ENCODE data around the gene BMI1. TPM values are rescaled to one million over a fixed set of nuclear protein-coding genes. Genes with fewer than 3 reads are reported as not detected.

The BMI1 gene
- total and polyA plus RNA-seq, 2 of the 4 experiments (the other 2 are of a cell fraction), result 19.7 to 25.8 TPM

DNA sequence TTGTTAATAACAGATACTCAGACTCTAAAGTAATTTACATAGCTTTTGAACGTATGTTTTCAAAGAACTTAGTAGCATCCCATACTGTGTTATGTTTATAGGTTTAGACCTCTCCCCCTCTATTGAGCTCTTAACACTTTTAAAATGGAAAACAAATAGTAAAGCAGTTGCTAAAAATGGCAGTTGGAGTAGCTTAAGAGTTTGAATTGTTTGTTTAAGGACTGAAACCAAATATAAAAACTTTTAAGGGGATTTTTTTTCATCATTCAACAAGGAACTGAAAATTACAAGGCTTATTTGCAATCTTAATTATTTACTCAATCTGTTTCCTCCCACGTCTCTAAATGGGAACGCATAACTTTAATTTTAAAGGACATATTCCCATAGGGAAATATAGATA, 22.8 kb downstream of the BMI1 start:
- ATAC-seq (ENCODE audit: low read depth) (no peak), DNase-seq (no peak)
- no peak overlapping the region for H3K4me3 ChIP-seq (ENCODE audit: insufficient read depth, low read depth, low read length)
- H3K36me3 ChIP-seq (ENCODE audit: control insufficient read depth, insufficient read depth, low read length), result no peaks in the 10 kb centered on the region
- BruUV-seq (replicated peaks), result no TSS peak
- no peaks in the 10 kb centered on the region for H3K4me1 ChIP-seq (ENCODE audit: control insufficient read depth, insufficient read depth, low read length)
- no peak overlapping the region for H2BK120ac ChIP-seq (ENCODE audit: low read depth, low read length)
- H4K5ac ChIP-seq (ENCODE audit: low read depth, low read length), result no peak overlapping the region
- dilution Hi-C loops (cut with HindIII; ENCODE audit: low sequenced_read_pairs, unreplicated experiment) (no loop called here), in situ Hi-C loops (cut with MboI; ENCODE audit: low sequenced_read_pairs) (no loop called here), intact Hi-C loops (cut with micrococcal nuclease) (loop anchor here (5.0 kb wide), 2 partner anchors 369 to 644 kb away; partner anchors contain the start of gene PIP4K2A)
- H3K4ac ChIP-seq (ENCODE audit: low read depth, low read length), result no peak overlapping the region
- H2BK5ac ChIP-seq (ENCODE audit: low read depth, low read length, poor library complexity, severe bottlenecking), result no peak overlapping the region
- no peak overlapping the region for H2AK9ac ChIP-seq (replicated peaks; ENCODE audit: low read depth, low read length, poor library complexity)
- H3K27ac ChIP-seq (ENCODE audit: insufficient read depth, low read length), result no peak overlapping the region
- no CpG with 5 or more reads among the region's 3 CpGs for WGBS, 2 experiments (ENCODE audit: extremely low coverage in 2 of 2, insufficient read length in 1 of 2)
- H3K79me1 ChIP-seq (ENCODE audit: low read depth in 1 of 2, low read length in 2 of 2), result no peaks in the 10 kb centered on the region
- TF ChIP-seq, protein P1, sequence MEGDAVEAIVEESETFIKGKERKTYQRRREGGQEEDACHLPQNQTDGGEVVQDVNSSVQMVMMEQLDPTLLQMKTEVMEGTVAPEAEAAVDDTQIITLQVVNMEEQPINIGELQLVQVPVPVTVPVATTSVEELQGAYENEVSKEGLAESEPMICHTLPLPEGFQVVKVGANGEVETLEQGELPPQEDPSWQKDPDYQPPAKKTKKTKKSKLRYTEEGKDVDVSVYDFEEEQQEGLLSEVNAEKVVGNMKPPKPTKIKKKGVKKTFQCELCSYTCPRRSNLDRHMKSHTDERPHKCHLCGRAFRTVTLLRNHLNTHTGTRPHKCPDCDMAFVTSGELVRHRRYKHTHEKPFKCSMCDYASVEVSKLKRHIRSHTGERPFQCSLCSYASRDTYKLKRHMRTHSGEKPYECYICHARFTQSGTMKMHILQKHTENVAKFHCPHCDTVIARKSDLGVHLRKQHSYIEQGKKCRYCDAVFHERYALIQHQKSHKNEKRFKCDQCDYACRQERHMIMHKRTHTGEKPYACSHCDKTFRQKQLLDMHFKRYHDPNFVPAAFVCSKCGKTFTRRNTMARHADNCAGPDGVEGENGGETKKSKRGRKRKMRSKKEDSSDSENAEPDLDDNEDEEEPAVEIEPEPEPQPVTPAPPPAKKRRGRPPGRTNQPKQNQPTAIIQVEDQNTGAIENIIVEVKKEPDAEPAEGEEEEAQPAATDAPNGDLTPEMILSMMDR (conservative IDR thresholded peaks at IDR 0.05; ENCODE audit: low read depth, low read length), result no peak
- TF ChIP-seq SMC3 (IDR thresholded peaks at IDR 0.05; ENCODE audit: low read depth, low read length) (no peak), CHD1 (IDR thresholded peaks at IDR 0.05; ENCODE audit: low read depth, low read length) (no peak), BHLHE40 (IDR thresholded peaks at IDR 0.05; ENCODE audit: low read depth, low read length) (no peak), MXI1 (IDR thresholded peaks at IDR 0.05; ENCODE audit: borderline replicate concordance, low read depth, low read length) (no peak), RCOR1 (IDR thresholded peaks at IDR 0.05; ENCODE audit: insufficient replicate concordance, low read length) (no peak), MAFK (IDR thresholded peaks at IDR 0.05; ENCODE audit: low read depth, low read length) (no peak), FOS (IDR thresholded peaks at IDR 0.05; ENCODE audit: low read depth, low read length) (no peak), RFX5 (IDR thresholded peaks at IDR 0.05; ENCODE audit: low read depth, low read length) (no peak), RAD21 (IDR thresholded peaks at IDR 0.05; ENCODE audit: low read length) (no peak), POLR2A (IDR thresholded peaks at IDR 0.05; ENCODE audit: low read depth, low read length) (no peak), MAZ (IDR thresholded peaks at IDR 0.05; ENCODE audit: borderline replicate concordance, low read depth, low read length) (no peak), NFE2L2 (IDR thresholded peaks at IDR 0.05; ENCODE audit: low read depth, low read length) (no peak)
- TF ChIP-seq, protein P2, sequence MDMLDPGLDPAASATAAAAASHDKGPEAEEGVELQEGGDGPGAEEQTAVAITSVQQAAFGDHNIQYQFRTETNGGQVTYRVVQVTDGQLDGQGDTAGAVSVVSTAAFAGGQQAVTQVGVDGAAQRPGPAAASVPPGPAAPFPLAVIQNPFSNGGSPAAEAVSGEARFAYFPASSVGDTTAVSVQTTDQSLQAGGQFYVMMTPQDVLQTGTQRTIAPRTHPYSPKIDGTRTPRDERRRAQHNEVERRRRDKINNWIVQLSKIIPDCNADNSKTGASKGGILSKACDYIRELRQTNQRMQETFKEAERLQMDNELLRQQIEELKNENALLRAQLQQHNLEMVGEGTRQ (IDR thresholded peaks at IDR 0.05; ENCODE audit: low read depth, low read length), result no peak
- TF ChIP-seq, protein P3, sequence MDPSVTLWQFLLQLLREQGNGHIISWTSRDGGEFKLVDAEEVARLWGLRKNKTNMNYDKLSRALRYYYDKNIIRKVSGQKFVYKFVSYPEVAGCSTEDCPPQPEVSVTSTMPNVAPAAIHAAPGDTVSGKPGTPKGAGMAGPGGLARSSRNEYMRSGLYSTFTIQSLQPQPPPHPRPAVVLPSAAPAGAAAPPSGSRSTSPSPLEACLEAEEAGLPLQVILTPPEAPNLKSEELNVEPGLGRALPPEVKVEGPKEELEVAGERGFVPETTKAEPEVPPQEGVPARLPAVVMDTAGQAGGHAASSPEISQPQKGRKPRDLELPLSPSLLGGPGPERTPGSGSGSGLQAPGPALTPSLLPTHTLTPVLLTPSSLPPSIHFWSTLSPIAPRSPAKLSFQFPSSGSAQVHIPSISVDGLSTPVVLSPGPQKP (IDR thresholded peaks at IDR 0.05; ENCODE audit: borderline replicate concordance, low read depth, low read length), result no peak
- H3K56ac ChIP-seq (ENCODE audit: extremely low read depth, insufficient read depth, low read length), result no peak overlapping the region
- H3K27me3 ChIP-seq (ENCODE audit: control insufficient read depth, insufficient read depth, low read length), result peaks cover 53% of the 10 kb centered on the region
- H2AFZ ChIP-seq (replicated peaks; ENCODE audit: low read length, poor library complexity), result no peak overlapping the region
- no peak overlapping the region for H3K9ac ChIP-seq (ENCODE audit: low read depth, low read length)
- H4K8ac ChIP-seq (ENCODE audit: low read depth in 2 of 2, low read length in 2 of 2), result no peak overlapping the region
- H4K91ac ChIP-seq (ENCODE audit: insufficient read depth, low read depth, low read length), result no peak overlapping the region
- H3K14ac ChIP-seq (replicated peaks; ENCODE audit: low read depth, low read length), result no peak overlapping the region
- CTCF ChIA-PET, result no interaction called here
- no peaks in the 10 kb centered on the region for H3K9me1 ChIP-seq (ENCODE audit: insufficient read depth, low read length)
- H2BK20ac ChIP-seq (ENCODE audit: low read depth, low read length), result no peak overlapping the region
- no peak overlapping the region for H2BK15ac ChIP-seq (ENCODE audit: low read depth, low read length)
- no peak overlapping the region for H2AK5ac ChIP-seq (ENCODE audit: low read depth, low read length)
- no peak overlapping the region for H3K23ac ChIP-seq (ENCODE audit: low read depth, low read length)
- H4K20me1 ChIP-seq (ENCODE audit: insufficient read depth, low read length), result no peaks in the 10 kb centered on the region
- H3K18ac ChIP-seq (ENCODE audit: low read depth, low read length), result no peak overlapping the region
- no peak overlapping the region for H3K4me2 ChIP-seq (ENCODE audit: low read depth, low read length)
- POLR2A ChIA-PET (ENCODE audit: unreplicated experiment), result no interaction called here
- peaks cover 14% of the 10 kb centered on the region for H3K9me3 ChIP-seq (ENCODE audit: control insufficient read depth, insufficient read depth, low read length)
